OCI-LY7 (cell line): ENCODE data around the gene NCS1. TPM values are rescaled to one million over a fixed set of nuclear protein-coding genes. Genes with fewer than 3 reads are reported as not detected.

Experiments used
- BruUV-seq: library from RNA; stranded (reverse); fragments of 400-500 nt; replicated peaks from 2 replicates; lab custom pipeline; 2021; lab: Mats Ljungman, UMichigan
- CTCF ChIA-PET: fragments of 300-600 bp; sonication (Branson Sonifier 250); formaldehyde crosslinking; loops from one replicate; lab custom pipeline; 2022; ENCODE audit warnings: antibody characterized with exemption; ENCODE audit not compliant: unreplicated experiment; lab: Charles Lee
- POLR2A ChIA-PET: fragments of 300-600 bp; sonication (Branson Sonifier 250); formaldehyde crosslinking; loops from one replicate; lab custom pipeline; 2022; ENCODE audit warnings: antibody characterized with exemption; lab: Charles Lee
- DNase-seq: peaks from one replicate; pipeline ENCODE4 v3.0.0-alpha.2; 2015; ENCODE audit warnings: low spot score
- H2AFZ ChIP-seq: fragments of 200-600 bp; sonication (generic), shearing (Covaris generic); 2 replicates; pipeline ENCODE4 v1.6.1; 2014; ENCODE audit warnings: mild to moderate bottlenecking, antibody characterized with exemption, low read length, moderate library complexity
- H3K27ac ChIP-seq: fragments of 200-600 bp; sonication (generic); 2 replicates; pipeline ENCODE4 v1.5.1; 2014; ENCODE audit warnings: mixed run types, low read depth, mild to moderate bottlenecking, moderate library complexity, low read length, inconsistent platforms; ENCODE audit not compliant: poor library complexity, severe bottlenecking
- H3K36me3 ChIP-seq: fragments of 200-600 bp; sonication (generic); 2 replicates; pipeline ENCODE4 v1.6.1; 2014; ENCODE audit warnings: mild to moderate bottlenecking, antibody characterized with exemption, low read length, moderate library complexity, mixed read lengths; ENCODE audit not compliant: insufficient read depth
- H3K4me1 ChIP-seq: fragments of 200-600 bp; sonication (generic); 2 replicates; pipeline ENCODE4 v1.5.1; 2014; ENCODE audit warnings: mild to moderate bottlenecking, low read length; ENCODE audit not compliant: insufficient read depth, poor library complexity, severe bottlenecking
- H3K4me2 ChIP-seq: fragments of 200-600 bp; sonication (generic); 2 replicates; pipeline ENCODE4 v1.6.1; 2014; ENCODE audit warnings: mild to moderate bottlenecking, low read length
- H3K4me3 ChIP-seq: fragments of 200-600 bp; sonication (generic); 2 replicates; pipeline ENCODE4 v1.5.1; 2014; ENCODE audit warnings: mild to moderate bottlenecking, low read depth, low read length; ENCODE audit not compliant: poor library complexity, severe bottlenecking
- H3K79me2 ChIP-seq: fragments of 200-600 bp; sonication (generic); 2 replicates; pipeline ENCODE4 v1.6.1; 2016; ENCODE audit warnings: low read depth, mild to moderate bottlenecking, low read length, moderate library complexity, mixed read lengths; ENCODE audit not compliant: insufficient read depth
- H3K9me2 ChIP-seq: fragments of 200-600 bp; sonication (generic); 2 replicates; pipeline ENCODE4 v1.6.1; 2016; ENCODE audit warnings: mild to moderate bottlenecking, low read length, mixed read lengths; ENCODE audit not compliant: insufficient read depth
- H3K9me3 ChIP-seq: fragments of 200-600 bp; sonication (generic); 2 replicates; pipeline ENCODE4 v1.6.1; 2014; ENCODE audit warnings: mild to moderate bottlenecking, mixed run types, low read length, mixed read lengths
- H4K20me1 ChIP-seq: fragments of 200-600 bp; sonication (generic); 2 replicates; pipeline ENCODE4 v1.6.1; 2014; ENCODE audit warnings: mild to moderate bottlenecking, antibody characterized with exemption, low read length, moderate library complexity, mixed read lengths; ENCODE audit not compliant: insufficient read depth
- EZH2phosphoT487 ChIP-seq: fragments of 200-600 bp; sonication (generic); IDR thresholded peaks from 2 replicates; pipeline ENCODE4 v1.6.1; 2018; ENCODE audit warnings: low read depth, borderline replicate concordance, mild to moderate bottlenecking, mixed run types, antibody characterized with exemption, low read length, moderate library complexity, mixed read lengths
- intact Hi-C: fragments of 100-400 bp; cut with micrococcal nuclease; formaldehyde crosslinking; loops from one replicate; pipeline ENCODE4 v1.10.0; 2022; ENCODE audit not compliant: unreplicated experiment
- total RNA-seq, 2 experiments: library from RNA; depleted of rRNA in 1 of 2; stranded (reverse); fragments of >200 nt in 1 of 2; shearing (Covaris generic) in 1 of 2; gene quantifications; 2 replicates each; pipeline ENCODE4 v1.2.3, GENCODE V29; 2014 to 2022
- TF ChIP-seq, protein P1 (sequence below): fragments of 200-600 bp; sonication (generic); conservative IDR thresholded peaks from 2 replicates; pipeline ENCODE4 v1.5.1; 2014; ENCODE audit warnings: mild to moderate bottlenecking, antibody characterized with exemption, low read length, moderate library complexity, mixed read lengths

The NCS1 gene
- total RNA-seq, 2 experiments from 2014 or later, result not detected

GRCh38 chr9:130195638-130196037, 23.4 kb downstream of the NCS1 start:
- TF ChIP-seq, protein P1, sequence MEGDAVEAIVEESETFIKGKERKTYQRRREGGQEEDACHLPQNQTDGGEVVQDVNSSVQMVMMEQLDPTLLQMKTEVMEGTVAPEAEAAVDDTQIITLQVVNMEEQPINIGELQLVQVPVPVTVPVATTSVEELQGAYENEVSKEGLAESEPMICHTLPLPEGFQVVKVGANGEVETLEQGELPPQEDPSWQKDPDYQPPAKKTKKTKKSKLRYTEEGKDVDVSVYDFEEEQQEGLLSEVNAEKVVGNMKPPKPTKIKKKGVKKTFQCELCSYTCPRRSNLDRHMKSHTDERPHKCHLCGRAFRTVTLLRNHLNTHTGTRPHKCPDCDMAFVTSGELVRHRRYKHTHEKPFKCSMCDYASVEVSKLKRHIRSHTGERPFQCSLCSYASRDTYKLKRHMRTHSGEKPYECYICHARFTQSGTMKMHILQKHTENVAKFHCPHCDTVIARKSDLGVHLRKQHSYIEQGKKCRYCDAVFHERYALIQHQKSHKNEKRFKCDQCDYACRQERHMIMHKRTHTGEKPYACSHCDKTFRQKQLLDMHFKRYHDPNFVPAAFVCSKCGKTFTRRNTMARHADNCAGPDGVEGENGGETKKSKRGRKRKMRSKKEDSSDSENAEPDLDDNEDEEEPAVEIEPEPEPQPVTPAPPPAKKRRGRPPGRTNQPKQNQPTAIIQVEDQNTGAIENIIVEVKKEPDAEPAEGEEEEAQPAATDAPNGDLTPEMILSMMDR, result no peak
- no peak for TF ChIP-seq EZH2phosphoT487
- DNase-seq, result no peak
- intact Hi-C loops, result no loop called here
- CTCF ChIA-PET, result no interaction called here
- H3K79me2 ChIP-seq, result no peaks in the 10 kb centered on the region
- H3K36me3 ChIP-seq, result no peaks in the 10 kb centered on the region
- no TSS peak for BruUV-seq
- no peaks in the 10 kb centered on the region for H3K4me1 ChIP-seq
- H3K4me3 ChIP-seq, result no peak overlapping the region
- H2AFZ ChIP-seq, result no peak overlapping the region
- no peaks in the 10 kb centered on the region for H4K20me1 ChIP-seq
- POLR2A ChIA-PET, result no interaction called here
- no peaks in the 10 kb centered on the region for H3K9me3 ChIP-seq
- H3K9me2 ChIP-seq, result no peaks in the 10 kb centered on the region
- no peak overlapping the region for H3K4me2 ChIP-seq
- H3K27ac ChIP-seq, result no peak overlapping the region

- POLR2A ChIA-PET, result no interaction called here
- H3K27ac ChIP-seq, result no peak overlapping the region
- H3K9me3 ChIP-seq, result no peaks in the 10 kb centered on the region
- no peak overlapping the region for H2AFZ ChIP-seq
- CTCF ChIA-PET, result no interaction called here
- no peak overlapping the region for H3K4me2 ChIP-seq
- H3K79me2 ChIP-seq, result no peaks in the 10 kb centered on the region
- no TSS peak for BruUV-seq
- H4K20me1 ChIP-seq, result no peaks in the 10 kb centered on the region
- H3K4me1 ChIP-seq, result no peaks in the 10 kb centered on the region
- no peak for DNase-seq
- H3K36me3 ChIP-seq, result no peaks in the 10 kb centered on the region
- no peak for TF ChIP-seq EZH2phosphoT487
- TF ChIP-seq, protein P1, result no peak
- H3K4me3 ChIP-seq, result no peak overlapping the region
- intact Hi-C loops, result no loop called here
- no peaks in the 10 kb centered on the region for H3K9me2 ChIP-seq
Observed at GRCh38 chr9:130196643-130197042, 24.4 kb downstream of the NCS1 start.

DNA sequence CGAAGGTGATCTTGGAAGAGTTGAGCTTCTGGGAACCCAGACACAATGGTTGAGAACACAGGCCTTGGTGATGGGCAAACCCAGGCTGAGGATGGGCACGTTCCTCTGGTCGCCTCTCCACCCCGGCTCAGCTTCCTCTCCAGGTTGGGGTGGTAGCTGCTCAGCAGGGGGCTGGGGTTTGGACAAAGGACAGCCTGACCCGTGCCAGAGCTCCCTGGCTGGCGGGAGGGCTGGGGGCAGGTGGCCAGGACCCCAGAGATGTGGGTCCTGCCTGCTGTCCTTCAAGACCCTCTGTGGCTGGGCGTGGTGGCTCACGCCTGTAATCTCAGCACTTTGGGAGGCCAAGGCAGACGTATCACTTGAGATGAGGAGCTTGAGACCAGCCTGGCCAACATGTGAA, 25.2 kb downstream of the NCS1 start:
- H3K9me2 ChIP-seq, result no peaks in the 10 kb centered on the region
- no peak for DNase-seq
- H3K36me3 ChIP-seq, result no peaks in the 10 kb centered on the region
- H3K9me3 ChIP-seq, result no peaks in the 10 kb centered on the region
- no peaks in the 10 kb centered on the region for H3K4me1 ChIP-seq
- CTCF ChIA-PET, result no interaction called here
- intact Hi-C loops, result no loop called here
- no peak overlapping the region for H3K27ac ChIP-seq
- no peak for TF ChIP-seq EZH2phosphoT487
- TF ChIP-seq, protein P1, result no peak
- BruUV-seq, result no TSS peak
- no peaks in the 10 kb centered on the region for H3K79me2 ChIP-seq
- no peak overlapping the region for H3K4me2 ChIP-seq
- no peak overlapping the region for H3K4me3 ChIP-seq
- H4K20me1 ChIP-seq, result no peaks in the 10 kb centered on the region
- H2AFZ ChIP-seq, result no peak overlapping the region
- POLR2A ChIA-PET, result no interaction called here
